Ectodermal cell (in vitro differentiated cells): ENCODE data around the gene ABCF1.
"Not testable (repeated sequence)": the region's sequence is repeated elsewhere in the genome, so short reads cannot be mapped to it uniquely, and the experiment has no call there.

Experiments used
- H3K27ac ChIP-seq: 2 replicates; pipeline ENCODE4 v1.7.0; 2013; ENCODE audit warnings: mild to moderate bottlenecking, low read depth, low read length; ENCODE audit not compliant: insufficient read depth, poor library complexity, severe bottlenecking
- H3K27me3 ChIP-seq: 2 replicates; pipeline ENCODE4 v1.7.0; 2013; ENCODE audit warnings: mild to moderate bottlenecking, low read length; ENCODE audit not compliant: insufficient read depth, control insufficient read depth, poor library complexity, severe bottlenecking
- H3K36me3 ChIP-seq: one replicate; pipeline ENCODE4 v1.7.0; 2013; ENCODE audit warnings: low read length; ENCODE audit not compliant: control insufficient read depth, insufficient read depth
- H3K4me1 ChIP-seq: one replicate; pipeline ENCODE4 v1.7.0; 2013; ENCODE audit warnings: low read length; ENCODE audit not compliant: control insufficient read depth, insufficient read depth
- H3K4me3 ChIP-seq: 2 replicates; pipeline ENCODE4 v1.7.0; 2013; ENCODE audit warnings: low read depth, low read length, control low read depth; ENCODE audit not compliant: insufficient read depth
- H3K9me3 ChIP-seq: 2 replicates; pipeline ENCODE4 v1.7.0; 2013; ENCODE audit warnings: mild to moderate bottlenecking, low read length, moderate library complexity; ENCODE audit not compliant: control insufficient read depth
- WGBS, 2 experiments: methylation state at CpG; one replicate each; pipeline ENCODE4 v1.1.7; 2013; ENCODE audit warnings: missing lambda C conversion rate in 2 of 2; 5-methylcytosine and 5-hydroxymethylcytosine counted together

Gene ABCF1

DNA sequence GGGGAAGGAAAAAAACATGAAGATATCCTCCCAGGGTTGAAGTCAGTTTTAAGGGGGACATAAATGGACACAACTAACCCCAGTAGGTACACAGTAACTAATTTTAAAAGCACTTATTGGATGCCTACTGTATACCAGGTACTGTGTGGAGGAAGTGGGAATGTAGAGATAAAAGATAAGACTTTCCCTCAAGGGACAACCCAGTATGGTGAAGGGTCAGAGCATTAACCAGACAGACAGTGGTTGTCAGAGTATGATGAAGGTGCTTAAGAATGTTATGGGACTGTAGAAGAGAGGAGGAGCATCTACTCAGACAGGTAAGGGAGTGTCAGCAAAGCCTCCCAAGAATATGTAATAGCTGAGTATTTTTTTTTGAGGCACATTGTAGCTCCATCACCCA is 906 bp downstream of the ABCF1 start:
- Histone ChIP-seq H3K9me3 (no peaks in the 10 kb centered on the region), H3K36me3 (peaks cover 7% of the 10 kb centered on the region), H3K27ac (no peak overlapping the region), H3K27me3 (peaks cover 13% of the 10 kb centered on the region), H3K4me1 (peaks cover 12% of the 10 kb centered on the region), H3K4me3 (peak overlapping the region; percentile 91)

DNA sequence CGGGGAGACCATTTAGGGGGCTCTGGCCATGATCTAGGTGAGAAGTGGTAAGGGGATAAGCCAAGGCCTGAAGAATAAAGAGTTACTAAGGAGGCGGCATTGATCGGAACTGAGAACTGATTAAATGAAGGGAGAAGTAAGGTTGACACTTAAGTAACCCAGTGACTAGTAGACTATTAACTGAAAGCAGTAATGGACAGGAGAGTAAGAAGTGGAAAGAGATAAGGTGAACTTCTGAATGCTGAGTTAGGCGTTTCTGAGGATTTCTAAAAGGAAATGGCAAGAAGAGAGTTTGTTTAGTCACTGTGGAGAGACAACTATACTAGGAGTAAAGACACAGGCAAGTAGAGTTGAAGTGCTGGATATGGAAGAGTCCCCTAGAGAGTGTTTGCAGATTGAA is 1.9 kb downstream of the ABCF1 start:
- no peak overlapping the region for H3K27ac ChIP-seq
- WGBS, 2 experiments, result 86 to 87% methylated on average over 4 of the region's 4 CpGs

DNA sequence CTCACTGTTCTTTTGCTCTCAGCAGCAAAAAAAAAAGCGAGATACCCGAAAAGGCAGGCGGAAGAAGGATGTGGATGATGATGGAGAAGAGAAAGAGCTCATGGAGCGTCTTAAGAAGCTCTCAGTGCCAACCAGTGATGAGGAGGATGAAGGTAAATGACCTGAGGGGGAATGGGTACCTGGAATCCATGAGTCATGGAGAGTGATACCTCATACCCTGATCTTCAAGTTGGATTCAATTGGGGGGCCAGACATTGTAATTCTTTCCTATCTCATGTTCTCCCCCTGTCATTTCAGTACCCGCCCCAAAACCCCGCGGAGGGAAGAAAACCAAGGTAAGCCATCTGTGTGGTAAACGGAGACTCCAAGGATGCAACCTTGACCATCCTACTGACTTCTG is 6.8 kb downstream of the ABCF1 start:
- no peak overlapping the region for H3K4me3 ChIP-seq
- 97% methylated on average over 8 of the region's 8 CpGs for WGBS, 2 experiments
- H3K4me1 ChIP-seq, result no peaks in the 10 kb centered on the region
- no peaks in the 10 kb centered on the region for H3K9me3 ChIP-seq
- no peak overlapping the region for H3K27ac ChIP-seq
- H3K36me3 ChIP-seq, result peaks cover 59% of the 10 kb centered on the region
- no peaks in the 10 kb centered on the region for H3K27me3 ChIP-seq

More for the DNA sequence above, 1.9 kb downstream of the ABCF1 start:
- Histone ChIP-seq H3K27me3 (peaks cover 13% of the 10 kb centered on the region), H3K9me3 (no peaks in the 10 kb centered on the region), H3K4me3 (no peak overlapping the region), H3K36me3 (peaks cover 17% of the 10 kb centered on the region), H3K4me1 (peaks cover 12% of the 10 kb centered on the region)

- no peak overlapping the region for H3K4me3 ChIP-seq
- H3K27me3 ChIP-seq, result no peaks in the 10 kb centered on the region
- H3K27ac ChIP-seq, result no peak overlapping the region
- no peaks in the 10 kb centered on the region for H3K4me1 ChIP-seq
- WGBS, 2 experiments, result 95 to 97% methylated on average over 5 of the region's 5 CpGs
- H3K36me3 ChIP-seq, result peaks cover 73% of the 10 kb centered on the region
- no peaks in the 10 kb centered on the region for H3K9me3 ChIP-seq
These were observed 12.7 kb downstream of the ABCF1 start for GRCh38 chr6:30583921-30584320.

GRCh38 chr6:30589754-30590358 is 18.6 kb downstream of the ABCF1 start:
- Histone ChIP-seq H3K27ac (no peak overlapping the region), H3K27me3 (no peaks in the 10 kb centered on the region), H3K4me1 (no peaks in the 10 kb centered on the region), H3K9me3 (no peaks in the 10 kb centered on the region), H3K4me3 (no peak overlapping the region), H3K36me3 (peaks cover 57% of the 10 kb centered on the region)
- WGBS, 2 experiments, result 96 to 98% methylated on average over 15 of the region's 15 CpGs

GRCh38 chr6:30590509-30590908 is 19.3 kb downstream of the ABCF1 start:
- no peak overlapping the region for H3K4me3 ChIP-seq
- no peaks in the 10 kb centered on the region for H3K9me3 ChIP-seq
- peaks cover 50% of the 10 kb centered on the region for H3K36me3 ChIP-seq
- no peaks in the 10 kb centered on the region for H3K4me1 ChIP-seq
- H3K27ac ChIP-seq, result no peak overlapping the region
- 96 to 97% methylated on average over 8 of the region's 8 CpGs for WGBS, 2 experiments
- no peaks in the 10 kb centered on the region for H3K27me3 ChIP-seq

GRCh38 chr6:30591008-30591407 is 19.8 kb downstream of the ABCF1 start:
- 88 to 100% methylated on average over 1 of the region's 1 CpG for WGBS, 2 experiments
- Histone ChIP-seq H3K27me3 (no peaks in the 10 kb centered on the region), H3K27ac (no peak overlapping the region), H3K9me3 (no peaks in the 10 kb centered on the region), H3K4me3 (no peak overlapping the region), H3K36me3 (peaks cover 45% of the 10 kb centered on the region), H3K4me1 (no peaks in the 10 kb centered on the region)

DNA sequence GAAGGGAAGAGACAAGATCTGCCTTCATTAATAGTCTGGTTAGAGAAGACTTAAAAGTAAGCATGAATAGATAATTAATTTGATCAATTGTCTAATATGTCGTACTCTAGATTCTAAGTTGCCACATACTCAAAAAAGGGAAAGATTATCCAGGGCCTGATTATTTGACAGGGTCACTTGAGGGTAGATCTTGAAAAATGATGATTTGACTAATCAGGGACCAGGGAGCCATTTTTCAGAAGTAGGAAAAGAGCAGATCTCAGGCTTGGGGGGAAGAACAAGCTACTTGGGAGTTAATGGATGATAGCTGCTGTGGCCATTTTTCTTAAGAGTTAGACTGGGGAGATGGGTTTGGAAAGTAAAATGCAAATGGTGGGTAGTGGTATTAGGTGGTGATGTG is 21.0 kb downstream of the ABCF1 start:
- Histone ChIP-seq H3K9me3 (no peaks in the 10 kb centered on the region), H3K4me1 (no peaks in the 10 kb centered on the region), H3K27ac (no peak overlapping the region), H3K27me3 (no peaks in the 10 kb centered on the region), H3K36me3 (peaks cover 36% of the 10 kb centered on the region), H3K4me3 (no peak overlapping the region)
- WGBS, 2 experiments, result 97 to 100% methylated on average over 1 of the region's 1 CpG

DNA sequence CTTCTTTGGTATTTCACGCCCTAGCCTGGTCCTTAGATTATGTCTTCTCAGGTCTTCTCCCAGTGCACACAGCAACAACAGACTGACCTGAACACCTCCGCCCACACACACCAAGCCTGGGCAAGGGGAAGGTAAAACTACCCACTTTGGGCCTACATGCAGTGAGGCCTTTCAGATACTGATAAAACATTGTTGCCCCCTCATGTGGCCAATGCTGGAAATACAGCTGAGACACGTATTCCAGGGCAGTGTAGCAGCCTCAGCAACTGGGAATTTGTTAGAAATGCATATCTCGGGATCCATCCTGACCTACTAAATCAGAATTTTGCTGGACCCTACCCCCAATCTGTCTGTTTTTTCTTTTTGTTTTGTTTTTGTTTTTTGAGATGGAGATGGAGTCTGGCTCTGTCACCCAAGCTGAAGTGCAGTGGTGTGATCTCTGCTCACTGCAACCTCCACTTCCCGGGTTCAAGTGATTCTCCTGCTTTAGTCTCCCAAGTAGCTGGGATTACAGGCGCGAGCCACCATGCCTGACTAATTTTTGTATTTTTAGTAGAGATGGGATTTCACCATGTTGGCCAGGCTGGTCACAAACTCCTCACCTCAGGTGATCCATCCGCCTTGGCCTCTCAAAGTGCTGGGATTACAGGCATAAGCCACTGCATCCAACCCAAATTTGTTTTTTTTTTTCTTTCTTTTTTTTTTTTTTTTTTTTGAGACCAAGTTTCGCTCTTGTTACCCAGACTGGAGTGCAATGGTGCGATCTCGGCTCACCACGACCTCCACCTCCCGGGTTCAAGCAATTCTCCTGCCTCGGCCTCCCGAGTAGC is 26.3 kb downstream of the ABCF1 start:
- H3K9me3 ChIP-seq, H3K27me3 ChIP-seq, H3K4me1 ChIP-seq, H3K27ac ChIP-seq, H3K4me3 ChIP-seq: not testable (repeated sequence)
- H3K36me3 ChIP-seq, result peaks cover 29% of the 10 kb centered on the region
- 85 to 86% methylated on average over 15 of the region's 15 CpGs for WGBS, 2 experiments

DNA sequence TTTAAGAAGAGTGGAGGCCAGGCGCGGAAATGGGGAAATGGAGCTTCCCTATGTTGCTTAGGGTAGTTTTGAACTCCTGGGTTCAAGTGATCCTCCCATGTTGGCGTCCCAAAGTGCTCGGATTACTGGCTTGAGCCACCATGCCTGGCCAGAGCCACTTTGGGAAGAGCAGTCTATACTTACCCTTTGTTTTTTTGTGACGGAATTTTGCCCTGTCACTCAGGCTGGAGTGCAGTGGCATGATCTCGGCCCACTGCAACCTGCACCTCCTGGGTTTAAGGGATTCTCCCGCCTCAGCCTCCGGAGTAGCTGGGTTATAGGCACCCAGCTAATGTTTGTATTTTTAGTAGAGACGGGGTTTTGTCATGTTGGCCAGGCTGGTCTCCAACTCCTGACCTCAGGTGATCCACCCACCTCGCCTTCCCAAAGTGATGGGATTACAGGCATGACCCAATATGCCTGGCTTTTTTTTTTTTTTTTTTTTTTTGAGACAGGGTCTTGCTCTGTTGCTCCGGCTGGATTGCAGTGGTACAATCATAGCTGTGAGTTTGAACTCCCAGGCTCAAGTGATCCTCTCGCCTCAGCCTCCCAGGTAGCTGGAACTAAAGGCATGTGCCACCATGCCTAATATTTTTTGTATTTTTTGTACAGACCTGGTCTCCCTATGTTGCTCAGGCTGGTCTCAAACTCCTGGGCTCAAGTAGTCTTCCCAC is 27.8 kb downstream of the ABCF1 start:
- Histone ChIP-seq H3K9me3 (no peaks in the 10 kb centered on the region), H3K27ac (no peak overlapping the region), H3K4me3 (no peak overlapping the region), H3K36me3 (peaks cover 44% of the 10 kb centered on the region), H3K4me1 (no peaks in the 10 kb centered on the region), H3K27me3 (no peaks in the 10 kb centered on the region)
- WGBS, 2 experiments, result 89 to 91% methylated on average over 12 of the region's 12 CpGs
